Mesendoderm (in vitro differentiated cells): ENCODE data around the gene THSD7B.

ENCODE experiments used
- DNase-seq: peaks from one replicate; pipeline ENCODE4 v3.0.0; 2013
- H2AK5ac ChIP-seq: 2 replicates; pipeline ENCODE4 v1.6.1; 2013; ENCODE audit warnings: low read length, inconsistent platforms
- H2BK120ac ChIP-seq: 2 replicates; pipeline ENCODE4 v1.6.1; 2013; ENCODE audit warnings: low read depth, mild to moderate bottlenecking, low read length, moderate library complexity, mixed read lengths
- H2BK15ac ChIP-seq: replicated peaks from 2 replicates; pipeline ENCODE4 v1.6.1; 2013; ENCODE audit warnings: low read depth, mild to moderate bottlenecking, moderate library complexity
- H2BK5ac ChIP-seq: 2 replicates; pipeline ENCODE4 v1.6.1; 2013; ENCODE audit warnings: low read length, inconsistent platforms
- H3K18ac ChIP-seq: 2 replicates; pipeline ENCODE4 v1.6.1; 2013; ENCODE audit warnings: mild to moderate bottlenecking, low read length, mixed read lengths
- H3K23ac ChIP-seq: one replicate; pipeline ENCODE4 v1.6.1; 2013; ENCODE audit warnings: low read length
- H3K27ac ChIP-seq: 2 replicates; pipeline ENCODE4 v1.5.1; 2013; ENCODE audit warnings: low read depth, mild to moderate bottlenecking, inconsistent platforms, low read length, moderate library complexity
- H3K27me3 ChIP-seq: 2 replicates; pipeline ENCODE4 v1.6.1; 2013; ENCODE audit warnings: low read length, control low read depth, mild to moderate bottlenecking, inconsistent platforms; ENCODE audit not compliant: insufficient read depth, poor library complexity
- H3K36me3 ChIP-seq: 2 replicates; pipeline ENCODE4 v1.6.1; 2013; ENCODE audit warnings: low read length, inconsistent platforms; ENCODE audit not compliant: control insufficient read depth, insufficient read depth
- H3K4ac ChIP-seq: one replicate; pipeline ENCODE4 v1.6.1; 2013; ENCODE audit warnings: low read depth, mild to moderate bottlenecking, low read length, moderate library complexity
- H3K4me1 ChIP-seq: 2 replicates; pipeline ENCODE4 v1.6.1; 2013; ENCODE audit warnings: low read depth, low read length, inconsistent platforms; ENCODE audit not compliant: control insufficient read depth
- H3K4me2 ChIP-seq: 2 replicates; pipeline ENCODE4 v1.6.1; 2013; ENCODE audit warnings: low read length
- H3K4me3 ChIP-seq: 2 replicates; pipeline ENCODE4 v1.5.1; 2013; ENCODE audit warnings: mild to moderate bottlenecking, low read length
- H3K56ac ChIP-seq: one replicate; pipeline ENCODE4 v1.6.1; 2013; ENCODE audit warnings: low read length
- H3K79me1 ChIP-seq: 2 replicates; pipeline ENCODE4 v1.6.1; 2013; ENCODE audit warnings: low read length, inconsistent platforms
- H3K79me2 ChIP-seq: 2 replicates; pipeline ENCODE4 v1.6.1; 2013; ENCODE audit warnings: mild to moderate bottlenecking, low read length; ENCODE audit not compliant: control insufficient read depth, insufficient read depth
- H3K9ac ChIP-seq: 2 replicates; pipeline ENCODE4 v1.6.1; 2013; ENCODE audit warnings: low read length, inconsistent platforms
- H4K5ac ChIP-seq: one replicate; pipeline ENCODE4 v1.6.1; 2013; ENCODE audit warnings: low read length
- H4K8ac ChIP-seq: one replicate; pipeline ENCODE4 v1.6.1; 2013; ENCODE audit warnings: low read depth, mild to moderate bottlenecking, control low read depth, low read length, moderate library complexity
- WGBS: extraction: QIAGEN DNeasy Blood & Tissue Kit; methylation state at CpG from one replicate; pipeline ENCODE4 v1.1.7; 2013; ENCODE audit warnings: low lambda C conversion rate, missing lambda C conversion rate; ENCODE audit not compliant: insufficient coverage; ENCODE audit errors: extremely low coverage; 5-methylcytosine and 5-hydroxymethylcytosine counted together

Gene THSD7B

GRCh38 chr2:137165968-137166367 is 400.6 kb downstream of the THSD7B start:
- H3K18ac ChIP-seq = no peak overlapping the region
- H2BK15ac ChIP-seq = no peak overlapping the region
- no peak overlapping the region for H3K4me2 ChIP-seq
- DNase-seq = no peak
- no peak overlapping the region for H3K27ac ChIP-seq
- H2AK5ac ChIP-seq = no peak overlapping the region
- H4K5ac ChIP-seq = no peak overlapping the region
- no peak overlapping the region for H3K4ac ChIP-seq
- WGBS = no CpG with 5 or more reads among the region's 4 CpGs
- H3K79me1 ChIP-seq = no peaks in the 10 kb centered on the region
- H3K4me3 ChIP-seq = no peak overlapping the region
- no peak overlapping the region for H2BK120ac ChIP-seq
- no peaks in the 10 kb centered on the region for H3K79me2 ChIP-seq
- no peak overlapping the region for H4K8ac ChIP-seq
- H3K56ac ChIP-seq = no peak overlapping the region
- H3K23ac ChIP-seq = no peak overlapping the region
- H3K36me3 ChIP-seq = no peaks in the 10 kb centered on the region
- no peaks in the 10 kb centered on the region for H3K4me1 ChIP-seq
- no peaks in the 10 kb centered on the region for H3K27me3 ChIP-seq
- H2BK5ac ChIP-seq = no peak overlapping the region
- no peak overlapping the region for H3K9ac ChIP-seq

GRCh38 chr2:137167651-137168050 is 402.3 kb downstream of the THSD7B start:
- H3K4me2 ChIP-seq = no peak overlapping the region
- no peak overlapping the region for H3K18ac ChIP-seq
- no peak overlapping the region for H3K4ac ChIP-seq
- H2BK120ac ChIP-seq = no peak overlapping the region
- no peak overlapping the region for H2BK15ac ChIP-seq
- H3K79me1 ChIP-seq = no peaks in the 10 kb centered on the region
- no peak overlapping the region for H4K8ac ChIP-seq
- H2BK5ac ChIP-seq = no peak overlapping the region
- no peak overlapping the region for H3K56ac ChIP-seq
- no peak overlapping the region for H3K27ac ChIP-seq
- no peaks in the 10 kb centered on the region for H3K27me3 ChIP-seq
- no peak for DNase-seq
- H4K5ac ChIP-seq = no peak overlapping the region
- H3K4me3 ChIP-seq = no peak overlapping the region
- H3K23ac ChIP-seq = no peak overlapping the region
- H2AK5ac ChIP-seq = no peak overlapping the region
- H3K4me1 ChIP-seq = no peaks in the 10 kb centered on the region
- H3K36me3 ChIP-seq = no peaks in the 10 kb centered on the region
- H3K79me2 ChIP-seq = no peaks in the 10 kb centered on the region
- no CpG with 5 or more reads among the region's 3 CpGs for WGBS
- H3K9ac ChIP-seq = no peak overlapping the region

- Histone ChIP-seq H4K8ac (no peak overlapping the region), H3K4me2 (no peak overlapping the region), H3K23ac (no peak overlapping the region), H3K27ac (no peak overlapping the region), H3K4me3 (no peak overlapping the region), H3K79me2 (no peaks in the 10 kb centered on the region), H2AK5ac (no peak overlapping the region), H3K56ac (no peak overlapping the region), H3K36me3 (no peaks in the 10 kb centered on the region), H2BK5ac (no peak overlapping the region), H4K5ac (no peak overlapping the region), H2BK120ac (no peak overlapping the region), H3K79me1 (no peaks in the 10 kb centered on the region), H3K4me1 (no peaks in the 10 kb centered on the region), H3K18ac (no peak overlapping the region), H3K9ac (no peak overlapping the region), H3K4ac (no peak overlapping the region), H2BK15ac (no peak overlapping the region), H3K27me3 (no peaks in the 10 kb centered on the region)
- DNase-seq = no peak
- no CpG with 5 or more reads among the region's 4 CpGs for WGBS
Observed at GRCh38 chr2:137168552-137168951, 403.2 kb downstream of the THSD7B start.

GRCh38 chr2:137172162-137172561 is 406.8 kb downstream of the THSD7B start:
- H3K4me2 ChIP-seq = no peak overlapping the region
- H3K79me1 ChIP-seq = no peaks in the 10 kb centered on the region
- H3K4me3 ChIP-seq = no peak overlapping the region
- peak; percentile 44 for DNase-seq
- H3K27ac ChIP-seq = no peak overlapping the region
- no peak overlapping the region for H3K23ac ChIP-seq
- no peak overlapping the region for H3K9ac ChIP-seq
- H3K36me3 ChIP-seq = no peaks in the 10 kb centered on the region
- no peaks in the 10 kb centered on the region for H3K4me1 ChIP-seq
- H3K56ac ChIP-seq = no peak overlapping the region
- no peak overlapping the region for H2AK5ac ChIP-seq
- H2BK5ac ChIP-seq = no peak overlapping the region
- H4K8ac ChIP-seq = no peak overlapping the region
- no peaks in the 10 kb centered on the region for H3K27me3 ChIP-seq
- H3K18ac ChIP-seq = no peak overlapping the region
- H3K79me2 ChIP-seq = no peaks in the 10 kb centered on the region
- H2BK120ac ChIP-seq = no peak overlapping the region
- no peak overlapping the region for H4K5ac ChIP-seq
- H2BK15ac ChIP-seq = no peak overlapping the region
- WGBS = no CpG with 5 or more reads among the region's 1 CpG
- H3K4ac ChIP-seq = no peak overlapping the region

- Histone ChIP-seq H3K79me1 (no peaks in the 10 kb centered on the region), H3K4me2 (no peak overlapping the region), H2BK15ac (no peak overlapping the region), H3K4ac (no peak overlapping the region), H3K9ac (no peak overlapping the region), H3K36me3 (no peaks in the 10 kb centered on the region), H4K5ac (no peak overlapping the region), H3K79me2 (no peaks in the 10 kb centered on the region), H3K27me3 (no peaks in the 10 kb centered on the region), H3K4me3 (no peak overlapping the region), H3K56ac (no peak overlapping the region), H3K23ac (no peak overlapping the region), H3K4me1 (no peaks in the 10 kb centered on the region), H3K27ac (no peak overlapping the region), H2BK5ac (no peak overlapping the region), H3K18ac (no peak overlapping the region), H2AK5ac (no peak overlapping the region), H4K8ac (no peak overlapping the region), H2BK120ac (no peak overlapping the region)
- DNase-seq = peak; percentile 58
- no CpG with 5 or more reads among the region's 3 CpGs for WGBS
Observed at GRCh38 chr2:137173463-137173862, 408.1 kb downstream of the THSD7B start.

GRCh38 chr2:137175246-137175645 is 409.9 kb downstream of the THSD7B start:
- no peak overlapping the region for H2BK15ac ChIP-seq
- H3K27ac ChIP-seq = no peak overlapping the region
- no peaks in the 10 kb centered on the region for H3K79me2 ChIP-seq
- WGBS = no CpG with 5 or more reads among the region's 1 CpG
- no peak for DNase-seq
- H3K79me1 ChIP-seq = no peaks in the 10 kb centered on the region
- no peak overlapping the region for H4K5ac ChIP-seq
- H2AK5ac ChIP-seq = no peak overlapping the region
- H3K4me3 ChIP-seq = no peak overlapping the region
- no peak overlapping the region for H3K9ac ChIP-seq
- no peak overlapping the region for H3K56ac ChIP-seq
- H3K4me1 ChIP-seq = no peaks in the 10 kb centered on the region
- H3K4ac ChIP-seq = no peak overlapping the region
- no peaks in the 10 kb centered on the region for H3K36me3 ChIP-seq
- H3K4me2 ChIP-seq = no peak overlapping the region
- no peak overlapping the region for H3K18ac ChIP-seq
- no peak overlapping the region for H3K23ac ChIP-seq
- H3K27me3 ChIP-seq = no peaks in the 10 kb centered on the region
- no peak overlapping the region for H4K8ac ChIP-seq
- no peak overlapping the region for H2BK5ac ChIP-seq
- H2BK120ac ChIP-seq = no peak overlapping the region
